Measurements from ENCODE around the gene ZFAND6. TPM values are rescaled to one million over a fixed set of nuclear protein-coding genes. Genes with fewer than 3 reads are reported as not detected.

Gene ZFAND6
- total RNA-seq, 1 experiment from 2014 or later, result 89.7 TPM

GRCh38 chr15:80152896-80153876, 93.7 kb downstream of the ZFAND6 start, which contains the start of gene FAH:
Gene FAH (plus strand): TSS chr15:80152999. CDS start chr15:80153055, 56 bp downstream.
- Mint-ChIP-seq H3K36me3 (ENCODE audit: insufficient read depth in 1 of 3, low read depth in 3 of 3) (peaks cover 0 to 3% (median 2%) of the 10 kb centered on the region in 3 experiments; a peak in 4 of 7 replicates), H3K27me3 (ENCODE audit: low read depth) (peaks cover 11% of the 10 kb centered on the region), H3K4me1 (peaks cover 29 to 33% of the 10 kb centered on the region in 2 experiments), H3K9me3 (no peaks in the 10 kb centered on the region), H3K27ac (peak within 1 kb of the TSS; percentile 76 to 93 (median 79); a peak in 5 of 7 replicates), H3K4me3 (peak within 1 kb of the TSS; percentile 87 to 93)
- Histone ChIP-seq H3K79me2 (ENCODE audit: insufficient read depth, low read length) (no peaks in the 10 kb centered on the region), H2AFZ (ENCODE audit: low read length) (peak within 1 kb of the TSS; percentile 65), H3K9ac (ENCODE audit: extremely low read depth, insufficient read length, low read length) (peak within 1 kb of the TSS; percentile 67), H2AK5ac (ENCODE audit: insufficient read length, low read length) (no peak within 1 kb of the TSS), H2BK120ac (ENCODE audit: low read depth, low read length, poor library complexity, severe bottlenecking) (no peak within 1 kb of the TSS), H3K4ac (ENCODE audit: low read depth, low read length) (no peak within 1 kb of the TSS), H2BK20ac (ENCODE audit: low read depth, low read length, poor library complexity, severe bottlenecking) (no peak within 1 kb of the TSS), H3K18ac (ENCODE audit: insufficient read length, low read depth, low read length) (peak within 1 kb of the TSS; percentile 22), H3K23me2 (ENCODE audit: insufficient read length, low read depth, low read length, poor library complexity, severe bottlenecking) (peaks cover 11% of the 10 kb centered on the region), H3K23ac (ENCODE audit: insufficient read length, low read depth, low read length) (no peak within 1 kb of the TSS), H4K20me1 (ENCODE audit: control insufficient read depth, insufficient read depth, insufficient read length) (no peaks in the 10 kb centered on the region), H2BK12ac (ENCODE audit: insufficient read length, low read depth, low read length) (no peak within 1 kb of the TSS), H3K27me3 (ENCODE audit: insufficient read depth, low read length) (no peaks in the 10 kb centered on the region), H3K56ac (ENCODE audit: insufficient read length, low read depth, low read length) (no peak within 1 kb of the TSS), H4K5ac (ENCODE audit: insufficient read length, low read depth, low read length) (no peak within 1 kb of the TSS), H4K91ac (ENCODE audit: insufficient read length, low read depth, low read length) (no peak within 1 kb of the TSS), H3K4me1 (ENCODE audit: insufficient read depth, low read length) (no peaks in the 10 kb centered on the region; the same call in 1 of the 2 replicates), H3K9me3 (ENCODE audit: control insufficient read depth, low read depth, low read length) (no peaks in the 10 kb centered on the region), H3K14ac (ENCODE audit: insufficient read depth, low read length) (peak within 1 kb of the TSS; percentile 55; the same call in 1 of the 2 replicates), H3K27ac (ENCODE audit: insufficient read length, low read depth, low read length) (no peak within 1 kb of the TSS), H3K4me2 (ENCODE audit: insufficient read depth, insufficient read length, low read length) (peak within 1 kb of the TSS; percentile 96), H2BK5ac (ENCODE audit: insufficient read length, low read length) (no peak within 1 kb of the TSS), H3K79me1 (ENCODE audit: insufficient read depth, low read depth, low read length, poor library complexity, severe bottlenecking) (no peaks in the 10 kb centered on the region), H4K8ac (replicated peaks; ENCODE audit: insufficient read length, low read depth, low read length) (no peak within 1 kb of the TSS), H2BK15ac (ENCODE audit: low read depth, low read length) (no peak within 1 kb of the TSS), H3T11ph (ENCODE audit: low read length) (no peak within 1 kb of the TSS)
- WGBS (ENCODE audit: extremely low coverage, insufficient read length, low lambda C conversion rate), result no CpG with 5 or more reads among the region's 45 CpGs
- no peak for TF ChIP-seq CTCF (conservative IDR thresholded peaks at IDR 0.05)
- DNase-seq, result peak; percentile 51

All from H9 (cell line).